Measurements from ENCODE around the gene CCDC102B.
"Not testable (repeated sequence)": the region's sequence is repeated elsewhere in the genome, so short reads cannot be mapped to it uniquely, and the experiment has no call there.

CCDC102B gene

GRCh38 chr18:68972176-68972575, 174.3 kb downstream of the CCDC102B start:
- no peak for DNase-seq (ENCODE audit: low read depth in 2 of 2)

- no peak for DNase-seq (ENCODE audit: low read depth in 2 of 2)
Observed at GRCh38 chr18:68979737-68980136, 181.9 kb downstream of the CCDC102B start.

- DNase-seq (ENCODE audit: low read depth in 2 of 2) = no peak
Observed at GRCh38 chr18:68983126-68983525, 185.2 kb downstream of the CCDC102B start.

GRCh38 chr18:68984342-68984741, 186.5 kb downstream of the CCDC102B start:
- DNase-seq (ENCODE audit: low read depth in 2 of 2) = no peak

GRCh38 chr18:68985172-68985820, 187.4 kb downstream of the CCDC102B start:
- no peak for DNase-seq (ENCODE audit: low read depth in 2 of 2)

DNA sequence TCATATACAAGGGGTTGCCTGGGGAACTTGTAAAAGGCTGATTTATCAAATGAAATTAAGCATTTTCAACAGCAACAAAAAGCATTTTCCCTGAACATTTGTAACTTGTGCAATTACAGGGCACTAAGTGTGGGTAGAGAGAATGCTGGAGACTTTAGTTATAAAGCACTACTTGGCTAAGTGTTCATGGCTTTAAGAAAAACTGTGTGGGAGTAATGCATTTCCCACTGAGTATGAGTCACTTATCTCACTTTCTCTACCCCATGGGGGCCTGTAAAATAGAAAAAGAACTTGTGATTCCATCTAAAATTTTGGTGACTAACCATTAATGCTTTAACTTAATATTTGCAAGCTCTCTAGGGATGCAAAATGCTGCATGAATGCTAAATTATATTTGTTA, 193.4 kb downstream of the CCDC102B start:
- DNase-seq (ENCODE audit: low read depth in 2 of 2) = no peak

- DNase-seq (ENCODE audit: low read depth in 2 of 2) = no peak
Observed at GRCh38 chr18:68992719-68993482, 195.0 kb downstream of the CCDC102B start.

- DNase-seq (ENCODE audit: low read depth in 2 of 2) = no peak
Observed at GRCh38 chr18:68995675-68996074, 197.8 kb downstream of the CCDC102B start.

DNA sequence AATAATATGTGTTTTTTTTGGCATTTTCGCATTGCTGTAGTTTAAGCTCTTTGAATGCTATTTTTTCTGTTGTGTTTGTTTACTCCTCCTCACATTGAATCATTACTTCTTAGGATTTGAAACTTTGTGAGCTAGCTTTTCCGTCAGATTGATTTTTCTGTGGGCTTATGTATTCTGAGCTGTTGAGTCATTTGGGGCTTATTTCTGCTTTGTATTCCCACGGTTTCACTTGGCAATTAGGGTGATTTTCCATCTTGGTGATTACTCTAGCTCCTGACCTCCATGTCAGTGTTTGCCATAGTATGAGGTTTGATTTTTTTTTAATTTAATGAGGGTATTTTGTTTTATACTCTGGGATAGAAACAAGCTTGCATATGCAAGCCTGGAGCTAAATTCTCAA, 200.0 kb downstream of the CCDC102B start:
- DNase-seq (ENCODE audit: low read depth in 2 of 2) = no peak

GRCh38 chr18:69000366-69000765, 202.5 kb downstream of the CCDC102B start:
- no peak for DNase-seq (ENCODE audit: low read depth in 2 of 2)

GRCh38 chr18:69002233-69002632, 204.4 kb downstream of the CCDC102B start:
- no peak for DNase-seq (ENCODE audit: low read depth in 2 of 2)

- not testable (repeated sequence) for DNase-seq (ENCODE audit: low read depth in 2 of 2)
Observed at GRCh38 chr18:69006212-69006611, 208.3 kb downstream of the CCDC102B start.

DNA sequence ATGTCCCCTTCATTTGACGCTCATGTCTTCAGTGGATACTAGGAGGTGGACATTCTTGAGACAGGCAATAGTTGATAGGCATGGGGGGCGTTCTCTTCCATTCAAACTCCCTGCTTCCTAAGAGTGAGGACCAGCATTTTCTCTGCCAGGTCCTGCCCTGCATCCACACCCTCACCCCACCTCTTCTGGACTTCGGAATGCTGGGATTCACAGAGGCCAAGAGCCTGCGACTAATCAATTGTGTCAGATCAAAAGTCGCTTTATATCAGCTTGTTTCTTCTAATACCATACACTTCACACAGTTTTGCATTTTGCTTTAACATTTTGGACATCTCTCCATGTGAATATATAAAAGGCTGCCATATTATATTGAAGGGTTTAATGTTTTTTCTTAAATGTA, 210.7 kb downstream of the CCDC102B start:
- no peak for DNase-seq (ENCODE audit: low read depth in 2 of 2)

DNA sequence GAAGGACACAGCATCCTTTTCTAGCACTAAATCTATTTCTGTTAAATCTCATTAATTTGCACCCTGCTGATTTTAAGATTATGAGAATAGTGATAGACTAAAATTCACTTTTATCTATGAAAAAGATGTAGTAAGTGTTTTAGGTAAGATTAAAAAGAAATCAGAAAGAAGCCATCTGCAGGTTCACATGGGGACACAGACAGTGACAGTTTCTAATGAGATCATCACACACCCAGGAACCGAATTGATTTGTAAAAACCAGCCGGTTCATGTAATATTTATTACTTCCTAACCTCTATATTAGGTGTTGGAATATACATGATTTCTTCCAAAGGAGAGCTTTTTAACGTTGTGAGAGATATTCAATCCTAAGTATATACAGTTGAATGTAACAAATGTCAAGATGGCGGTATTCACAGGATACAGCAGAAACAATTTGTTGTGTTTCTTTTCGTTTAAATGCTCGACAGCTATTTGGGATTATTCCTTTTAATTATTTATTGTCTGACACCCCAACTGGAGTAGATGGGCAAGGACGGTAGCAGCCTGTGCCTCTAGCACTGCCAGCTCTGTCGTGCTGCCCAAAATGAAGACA, 223.4 kb downstream of the CCDC102B start:
- DNase-seq (ENCODE audit: low read depth in 2 of 2) = no peak

GRCh38 chr18:69022426-69022825, 224.5 kb downstream of the CCDC102B start:
- no peak for DNase-seq (ENCODE audit: low read depth in 2 of 2)

DNA sequence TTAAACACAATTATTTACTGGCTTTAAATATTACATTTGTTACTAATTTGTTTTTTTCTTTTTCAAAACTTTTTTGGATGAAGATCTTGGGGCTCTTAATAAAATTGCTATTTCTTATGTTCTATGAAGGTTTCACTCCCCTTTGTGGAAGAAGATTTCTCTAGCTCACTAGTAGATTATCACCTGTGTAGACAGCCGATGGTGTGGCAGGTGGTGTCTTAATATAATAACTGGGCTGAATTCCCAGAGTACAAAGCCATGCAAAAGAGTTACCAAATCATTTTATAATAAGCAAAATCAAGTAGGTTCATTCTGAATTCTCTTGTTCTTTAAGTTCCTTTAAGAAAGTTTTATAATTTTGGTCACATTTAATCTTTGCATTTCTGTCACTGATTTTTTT, 233.7 kb downstream of the CCDC102B start:
- no peak for DNase-seq (ENCODE audit: low read depth in 2 of 2)

- no peak for DNase-seq (ENCODE audit: low read depth in 2 of 2)
Observed at GRCh38 chr18:69032009-69032408, 234.1 kb downstream of the CCDC102B start.

DNA sequence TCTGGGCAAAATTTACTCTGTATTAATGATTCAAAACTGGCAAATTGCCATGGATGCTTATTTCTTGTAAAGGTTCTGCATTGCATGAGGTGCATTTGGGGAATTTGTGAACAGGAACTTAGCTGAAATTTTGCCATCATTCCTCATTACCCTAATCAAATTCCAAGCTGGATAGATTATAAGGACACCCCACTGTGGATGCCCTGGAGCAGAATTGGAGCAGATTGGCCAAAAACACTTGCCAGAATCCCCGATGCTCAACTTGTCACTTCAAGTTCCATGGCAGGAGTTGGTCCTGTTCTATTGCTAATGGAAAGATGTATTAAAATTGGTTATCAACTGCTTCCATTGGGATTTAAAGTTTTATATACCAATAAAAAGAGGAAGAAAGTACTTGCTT, 237.9 kb downstream of the CCDC102B start:
- no peak for DNase-seq (ENCODE audit: low read depth in 2 of 2)

GRCh38 chr18:69044215-69044614, 246.3 kb downstream of the CCDC102B start:
- DNase-seq (ENCODE audit: low read depth in 2 of 2) = no peak

- DNase-seq (ENCODE audit: low read depth in 2 of 2) = no peak
Observed at GRCh38 chr18:69064063-69064462, 266.2 kb downstream of the CCDC102B start.

DNA sequence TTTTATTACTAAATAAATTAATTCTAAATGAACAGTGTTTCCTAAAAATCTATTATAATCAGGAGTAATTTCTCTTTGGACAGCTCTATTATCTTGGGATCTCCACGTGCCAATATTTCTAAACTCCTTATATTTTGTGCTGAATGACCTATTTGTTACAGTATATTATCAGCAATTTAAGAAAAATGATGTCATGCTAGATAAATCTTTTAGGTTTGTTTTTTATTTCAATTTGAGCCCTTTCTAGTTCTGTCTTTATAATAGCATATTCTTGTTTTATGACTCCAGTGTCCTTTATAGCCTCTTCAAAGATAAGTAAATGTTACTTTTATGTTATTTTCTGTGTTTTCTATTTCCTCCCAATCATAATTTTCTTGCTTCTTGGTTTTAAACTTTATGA, 269.2 kb downstream of the CCDC102B start:
- DNase-seq (ENCODE audit: low read depth in 2 of 2) = no peak

GRCh38 chr18:69071680-69072079, 273.8 kb downstream of the CCDC102B start:
- DNase-seq (ENCODE audit: low read depth in 2 of 2) = no peak

DNA sequence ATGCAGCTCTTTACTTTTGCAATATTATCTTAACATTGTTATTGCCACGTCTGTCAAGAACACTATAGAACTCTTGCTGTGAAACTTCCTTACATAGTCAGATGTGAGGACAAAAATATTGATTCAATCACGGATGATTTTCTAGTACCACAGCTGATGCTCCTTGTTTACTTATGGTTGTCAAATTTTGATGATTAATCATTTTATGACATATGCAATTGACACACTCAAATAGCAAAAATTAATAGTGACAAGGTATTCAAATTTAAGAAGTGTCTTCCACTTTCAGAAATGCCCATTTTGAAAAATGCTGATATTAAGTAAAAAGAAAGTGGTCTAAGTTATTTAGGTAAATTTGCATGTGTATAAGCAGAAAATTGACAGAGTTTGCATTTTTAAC, 284.0 kb downstream of the CCDC102B start:
- no peak for DNase-seq (ENCODE audit: low read depth in 2 of 2)

Measured in stimulated activated CD8-positive, alpha-beta memory T cell treated with anti-CD3 and anti-CD28 coated beads, Interleukin-2, amount 100 ng/mL, for 48 hours (primary cell).